Activated T-helper 1 cell treated with anti-CD3 and anti-CD28 coated beads, Interleukin-2, amount 50 U/mL, for 16 hours (primary cell): ENCODE measurements around the gene GGTLC2.
"Not testable (repeated sequence)": the region's sequence is repeated elsewhere in the genome, so short reads cannot be mapped to it uniquely, and the experiment has no call there.

Source experiments
- DNase-seq, 2 donors: peaks; one replicate each; pipeline ENCODE4 v3.0.0-alpha.2; 2020; ENCODE audit warnings: low read depth in 1 of 2, low spot score in 1 of 2

Gene GGTLC2

DNA sequence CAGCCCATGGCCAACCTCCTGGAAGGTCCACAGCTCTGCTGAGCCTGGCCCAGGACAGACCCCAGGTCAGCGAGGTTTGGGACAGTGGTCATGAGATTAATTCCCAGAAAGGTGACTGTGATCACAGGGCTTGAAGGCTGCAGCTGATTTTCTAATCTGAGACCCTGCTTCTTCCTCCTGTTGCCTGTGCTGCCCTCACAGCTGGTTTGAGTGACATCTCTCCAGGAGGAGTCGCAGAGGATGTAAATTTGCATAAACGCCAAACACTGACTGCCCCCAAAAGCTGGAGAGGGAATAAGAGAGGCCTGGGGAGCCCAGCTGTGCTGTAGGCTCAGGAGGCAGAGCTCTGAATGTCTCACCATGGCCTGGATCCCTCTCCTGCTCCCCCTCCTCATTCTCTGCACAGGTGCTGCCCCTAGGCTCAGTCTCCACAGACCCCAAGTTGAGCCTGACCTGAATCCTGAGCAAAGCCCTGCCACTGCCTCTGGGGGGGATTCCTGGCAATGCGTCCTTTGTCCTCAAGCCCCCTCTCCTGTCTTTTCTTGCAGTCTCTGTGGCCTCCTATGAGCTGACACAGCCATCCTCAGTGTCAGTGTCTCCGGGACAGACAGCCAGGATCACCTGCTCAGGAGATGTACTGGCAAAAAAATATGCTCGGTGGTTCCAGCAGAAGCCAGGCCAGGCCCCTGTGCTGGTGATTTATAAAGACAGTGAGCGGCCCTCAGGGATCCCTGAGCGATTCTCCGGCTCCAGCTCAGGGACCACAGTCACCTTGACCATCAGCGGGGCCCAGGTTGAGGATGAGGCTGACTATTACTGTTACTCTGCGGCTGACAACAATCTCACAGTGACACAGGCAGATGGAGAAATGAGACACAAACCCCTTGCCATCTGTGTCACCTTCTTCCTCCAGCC, 23.8 kb downstream of the GGTLC2 start:
- no peak for DNase-seq

DNA sequence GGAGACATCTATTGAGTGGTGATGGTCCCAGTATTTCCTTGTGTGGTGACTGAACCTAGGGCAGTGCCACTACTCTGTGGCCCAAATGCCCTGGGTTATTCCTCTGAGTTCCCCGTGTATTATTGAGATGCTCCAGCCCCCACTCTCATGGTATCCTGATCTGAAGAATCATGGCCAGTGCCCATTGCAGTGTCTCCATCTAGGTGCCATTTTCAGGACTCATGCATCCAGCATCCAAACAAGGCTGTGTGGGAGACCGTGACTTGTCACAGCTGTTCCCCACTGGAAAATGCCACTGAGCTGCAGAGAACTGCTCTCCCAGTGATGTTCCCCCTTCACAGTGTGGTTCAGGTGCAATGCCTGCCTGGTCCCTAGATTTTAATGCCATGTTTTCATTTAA, 24.7 kb downstream of the GGTLC2 start:
- DNase-seq: no peak

DNA sequence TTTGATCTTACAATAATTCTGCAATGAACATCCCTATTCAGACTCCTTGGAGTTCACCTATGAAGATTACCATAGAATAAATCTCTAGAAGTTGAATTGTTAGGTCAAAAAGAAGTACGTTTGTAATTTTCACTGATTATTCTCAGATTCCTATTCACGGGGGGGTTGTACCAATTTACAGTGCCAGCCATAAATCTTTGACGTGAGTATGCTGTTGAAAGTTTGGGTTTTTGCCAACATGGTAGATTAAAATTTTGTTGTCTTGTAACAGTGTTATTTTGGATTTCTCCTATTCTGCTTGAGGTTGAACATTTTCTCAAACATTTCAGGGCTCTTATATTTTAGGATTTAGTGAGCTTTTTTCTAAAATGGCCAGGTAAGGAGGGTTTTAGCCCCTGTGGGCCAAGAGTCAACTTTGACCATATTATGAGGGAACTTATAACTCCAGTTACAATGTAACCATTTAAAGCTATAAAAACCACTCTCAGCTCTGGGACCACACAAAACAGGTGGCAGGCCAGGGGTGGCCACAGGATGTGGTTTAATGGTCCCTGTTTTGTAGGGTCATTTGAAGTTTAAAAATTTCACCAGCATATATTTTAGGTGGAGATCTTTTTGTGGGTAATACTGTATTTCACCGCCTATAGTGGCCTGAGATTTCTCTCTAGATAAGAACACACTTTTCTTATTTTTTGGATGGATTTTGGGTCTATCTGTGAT, 25.8 kb downstream of the GGTLC2 start:
- no peak for DNase-seq

DNA sequence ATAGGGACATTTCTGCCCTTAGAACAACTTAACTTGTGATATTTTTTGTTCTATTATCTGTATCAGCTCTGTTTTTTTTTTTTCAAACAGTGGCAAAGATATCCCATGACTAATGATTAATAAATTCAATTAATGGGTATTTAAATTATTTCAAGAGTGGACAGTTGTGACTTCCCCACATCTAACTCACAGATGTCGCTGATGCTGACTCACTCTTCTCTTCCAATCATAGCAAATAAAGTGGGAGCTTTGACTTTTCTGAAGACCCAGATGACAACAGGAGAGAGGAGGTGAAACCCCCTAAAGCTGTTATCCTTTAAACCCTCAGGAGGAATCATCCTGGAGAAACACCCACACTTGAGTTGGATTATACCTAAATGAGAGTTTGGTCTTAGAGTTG, 27.1 kb downstream of the GGTLC2 start:
- no peak for DNase-seq

DNA sequence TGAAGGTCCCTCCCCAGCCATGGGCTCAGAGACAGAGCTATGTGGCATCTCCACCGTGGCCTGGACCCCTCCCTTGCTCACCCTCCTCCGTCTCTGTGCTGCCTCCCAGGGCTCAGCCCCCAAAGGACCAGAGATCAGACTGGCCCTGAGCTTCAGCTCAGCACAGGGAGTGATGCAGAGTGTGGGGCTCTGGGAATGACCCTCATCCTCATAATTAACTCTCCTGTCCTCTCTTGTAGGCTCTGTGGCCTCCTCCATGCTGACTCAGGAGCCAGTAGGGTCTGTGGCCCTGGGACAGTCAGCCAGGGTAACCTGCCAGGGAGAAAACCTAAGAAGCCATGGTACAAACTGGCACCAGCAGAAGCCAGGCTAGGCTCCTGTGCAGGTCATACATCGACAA, 28.7 kb downstream of the GGTLC2 start:
- DNase-seq: no peak

DNA sequence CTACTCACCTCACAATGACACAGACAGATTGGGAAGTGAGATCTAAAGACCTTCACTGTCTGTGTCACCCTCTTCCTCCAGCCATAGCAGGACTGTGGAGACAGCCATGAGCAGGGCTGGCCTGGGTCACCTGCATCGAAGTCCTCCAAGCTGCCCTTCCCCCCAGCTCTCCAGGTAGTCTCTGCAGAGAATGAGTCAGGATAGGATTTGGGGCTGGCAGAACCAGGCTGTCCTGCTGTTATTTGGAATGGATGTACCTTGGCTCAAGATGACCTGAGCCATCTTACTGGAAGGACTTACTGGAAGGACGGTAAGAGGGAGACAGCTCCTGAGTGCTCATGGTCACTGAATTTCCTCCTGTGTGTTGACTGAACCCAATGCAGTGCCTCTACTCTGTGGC, 29.2 kb downstream of the GGTLC2 start:
- DNase-seq: no peak

DNA sequence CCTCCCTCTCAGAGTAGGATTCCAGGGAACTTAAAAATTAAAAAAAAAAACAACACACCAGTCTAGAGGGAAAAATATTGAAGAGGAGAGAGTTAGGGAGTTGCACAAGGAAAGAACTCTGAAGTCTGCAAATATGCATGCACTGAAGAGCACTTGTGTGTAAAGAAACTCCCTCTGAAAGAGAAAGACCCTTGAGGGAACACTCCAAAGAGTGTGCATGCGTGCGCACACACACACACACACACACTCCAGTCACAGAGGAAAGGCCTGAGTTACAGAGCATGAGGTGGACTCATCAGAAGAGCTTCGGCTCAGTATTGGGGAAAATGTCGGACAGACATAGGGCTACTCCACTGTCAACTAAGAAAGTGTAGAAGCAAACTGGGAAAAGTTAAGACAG, 30.1 kb downstream of the GGTLC2 start:
- DNase-seq: no peak

DNA sequence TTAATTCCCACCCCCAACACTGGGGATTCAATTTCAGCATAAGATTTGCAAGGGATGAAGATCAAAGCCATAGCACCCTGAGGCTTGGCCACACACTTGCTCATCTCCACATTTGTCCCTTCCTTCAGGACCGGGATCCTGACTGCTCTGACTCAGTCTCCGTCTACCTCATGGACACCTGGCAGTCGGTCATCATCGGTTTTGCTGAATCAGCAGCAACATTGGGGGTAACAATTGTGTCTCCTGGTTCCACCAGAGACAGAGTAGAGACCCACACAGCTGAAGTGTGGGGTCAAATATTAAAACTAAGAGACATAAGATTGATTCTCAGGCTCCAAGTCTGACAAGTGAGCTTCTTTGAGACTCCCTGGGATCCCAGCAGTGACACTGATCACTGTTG, 34.6 kb downstream of the GGTLC2 start:
- DNase-seq: no peak

DNA sequence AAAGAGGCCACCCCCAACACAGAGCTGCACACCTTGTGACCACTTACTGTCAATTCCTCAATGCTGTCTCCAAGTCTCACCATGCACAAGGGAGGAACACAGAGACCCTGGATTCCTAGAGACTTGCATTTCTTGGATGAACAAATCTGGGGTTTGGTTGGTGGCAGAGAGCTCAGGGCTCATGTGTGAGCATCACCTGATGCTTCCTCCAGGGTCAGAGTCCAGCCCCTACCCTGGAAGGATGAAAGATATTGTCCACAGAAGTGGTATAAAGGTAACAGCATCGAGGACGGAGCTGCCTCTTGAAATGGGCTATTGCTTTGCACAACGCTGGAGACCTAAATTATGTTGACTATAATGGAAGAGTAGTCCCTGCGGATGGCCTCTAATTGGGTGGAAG, 36.0 kb downstream of the GGTLC2 start:
- DNase-seq: no peak

DNA sequence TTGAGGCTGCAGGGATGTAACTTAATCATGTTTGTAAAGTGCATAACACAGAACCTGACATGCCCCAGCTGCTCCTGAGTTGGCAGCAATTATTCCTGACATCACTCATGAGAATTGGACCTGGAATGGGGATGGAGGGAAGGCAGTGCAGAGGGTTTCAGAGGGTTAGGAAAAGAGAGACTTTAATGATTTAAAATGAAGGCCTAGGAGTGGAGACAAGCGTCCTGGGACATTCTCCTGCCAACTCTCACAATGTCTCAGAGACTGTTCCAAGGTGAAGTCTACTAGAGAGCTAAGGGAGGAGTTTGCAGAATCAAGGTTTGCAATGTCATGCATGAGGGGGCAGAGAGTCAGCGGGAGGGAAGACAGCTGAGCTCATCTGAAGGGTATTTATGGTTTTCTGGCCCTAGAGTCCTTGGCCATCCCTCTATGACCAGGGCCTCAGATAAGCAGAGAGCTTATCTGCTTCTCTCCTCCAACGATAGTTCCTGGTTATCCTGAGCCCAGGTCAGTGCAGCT, 36.9 kb downstream of the GGTLC2 start:
- DNase-seq: no peak

DNA sequence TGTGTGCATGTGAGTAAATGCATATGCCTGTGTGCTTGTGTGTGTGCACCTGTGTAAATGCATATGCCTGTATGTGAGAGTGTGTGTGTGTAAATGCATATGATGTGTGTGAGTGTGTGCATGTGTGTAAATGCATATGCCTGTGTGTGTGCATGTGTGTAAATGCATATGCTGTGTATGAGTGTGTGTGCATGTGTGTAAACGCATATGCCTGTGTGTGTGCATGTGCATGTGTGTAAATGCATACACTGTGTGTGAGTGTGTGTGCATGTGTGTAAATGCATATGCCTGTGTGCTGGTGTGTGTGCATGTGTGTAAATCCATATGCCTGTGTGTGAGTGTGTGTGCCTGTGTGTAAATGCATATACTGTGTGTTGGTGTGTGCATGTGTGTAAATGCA, 37.8 kb downstream of the GGTLC2 start:
- DNase-seq: no peak

DNA sequence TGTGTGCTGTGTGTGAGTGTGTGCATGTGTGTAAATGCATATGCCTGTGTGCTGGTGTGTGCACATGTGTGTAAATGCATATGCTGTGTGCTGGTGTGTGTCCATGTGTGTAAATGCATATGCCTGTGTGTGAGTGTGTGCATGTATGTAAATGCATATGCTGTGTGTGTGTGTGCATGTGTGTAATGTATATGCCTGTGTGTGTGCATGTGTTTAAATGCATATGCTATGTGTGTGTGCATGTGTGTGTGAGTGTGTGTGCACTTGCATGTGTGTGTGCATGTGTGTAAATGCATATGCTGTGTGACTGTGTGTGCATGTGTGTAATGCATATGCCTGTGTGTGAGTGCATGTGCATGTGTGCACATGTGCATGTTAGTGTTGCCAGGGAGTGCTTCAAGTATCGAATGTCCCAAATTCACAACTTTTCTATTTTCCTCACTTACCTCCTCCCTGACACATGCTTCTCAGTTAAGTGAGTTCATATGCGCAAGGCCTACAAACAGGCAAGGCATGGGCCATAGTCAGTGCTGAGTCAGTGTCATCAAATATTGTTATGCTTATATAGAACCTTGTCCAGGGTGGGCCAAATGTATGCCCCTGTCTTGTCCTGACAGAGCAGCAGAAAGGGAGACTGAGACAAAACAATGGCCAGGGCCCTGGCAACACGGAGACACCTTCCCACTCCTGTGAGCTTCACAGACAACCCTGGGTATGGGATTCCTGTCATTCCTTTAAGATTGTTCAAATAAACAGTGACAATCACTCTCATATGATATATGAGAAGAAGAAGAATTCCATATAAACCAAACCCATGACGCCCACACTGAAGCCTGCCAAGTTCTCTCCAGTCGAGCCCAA, 38.6 kb downstream of the GGTLC2 start:
- no peak for DNase-seq

DNA sequence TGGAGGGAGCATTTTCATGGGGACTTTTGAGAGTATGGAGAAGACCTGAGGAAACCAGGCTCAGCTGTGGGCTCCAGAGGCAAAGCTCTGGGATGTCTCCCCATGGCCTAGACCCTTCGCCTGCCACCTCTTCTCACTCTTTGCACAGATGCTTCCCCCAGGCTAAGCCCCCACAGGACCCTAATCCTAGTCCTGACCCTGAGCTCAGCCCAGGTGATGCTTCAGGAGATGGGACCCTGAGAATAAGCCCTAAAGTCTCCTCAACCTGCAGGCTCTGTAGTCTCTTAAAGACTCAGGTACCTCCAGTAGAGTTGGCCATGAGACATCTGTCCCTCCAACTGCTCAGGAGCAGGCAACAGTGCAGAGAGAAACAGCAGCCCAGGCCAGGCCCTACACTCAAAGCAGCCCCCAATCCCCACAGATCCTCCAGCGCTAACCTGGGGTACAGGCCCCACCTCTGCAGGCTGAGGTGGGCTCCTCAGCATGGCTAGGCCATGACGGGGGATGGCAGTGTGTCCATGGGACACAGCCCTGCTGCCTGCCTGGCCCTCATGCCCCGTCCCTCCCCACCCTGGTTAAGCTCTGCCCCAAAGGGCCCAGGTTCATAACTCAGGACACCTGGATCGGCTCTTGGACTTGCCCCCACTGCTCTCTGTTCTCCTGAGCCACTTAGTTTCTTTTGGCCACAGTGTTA, 39.4 kb downstream of the GGTLC2 start:
- no peak for DNase-seq

DNA sequence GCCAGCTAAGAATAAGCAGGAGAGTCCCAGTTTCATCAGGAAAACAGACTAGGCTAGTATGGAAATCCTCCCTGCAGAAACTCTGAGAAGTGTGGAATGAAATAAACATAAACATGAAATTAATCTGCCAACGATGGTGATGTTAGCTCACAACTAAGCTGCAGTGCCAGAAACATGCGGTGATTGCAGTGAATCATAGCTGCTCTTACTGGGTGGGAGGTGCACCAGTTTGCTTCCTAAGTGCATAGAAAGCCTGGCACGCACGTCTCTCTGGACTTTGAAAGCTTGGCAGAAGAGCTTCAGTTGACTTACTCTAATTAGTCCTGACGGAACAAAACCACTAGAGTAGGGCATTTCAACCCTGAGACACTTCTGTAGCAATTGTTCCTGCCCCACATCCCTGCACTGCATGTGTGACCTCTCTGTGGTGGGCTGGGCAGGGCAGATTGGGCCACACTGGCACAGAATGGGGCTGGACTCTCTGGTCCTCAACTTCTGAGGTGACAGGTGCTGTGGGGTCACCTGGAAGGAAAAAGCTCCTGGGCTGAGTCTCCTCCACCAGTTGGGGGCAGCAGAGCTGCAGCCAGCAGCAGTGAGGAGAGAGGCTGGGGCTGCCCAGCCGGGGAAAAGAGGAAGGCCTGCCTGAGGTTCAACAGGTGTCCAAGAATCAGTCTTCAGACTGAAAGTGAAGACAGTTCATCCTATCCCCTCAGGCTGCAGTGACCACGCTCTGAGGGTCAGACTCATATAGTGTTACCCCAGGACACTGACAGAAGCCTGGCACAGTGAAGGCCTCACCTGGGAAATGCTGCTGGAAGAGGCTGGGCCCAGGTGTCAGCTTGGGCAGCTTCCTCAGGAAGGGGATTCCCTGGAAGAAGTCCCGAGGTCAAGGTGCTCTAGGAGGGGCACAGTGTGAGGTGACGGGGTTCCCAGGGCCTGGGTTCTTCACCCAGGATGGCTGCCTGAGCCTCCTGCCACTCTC, 40.5 kb downstream of the GGTLC2 start:
- no peak for DNase-seq

DNA sequence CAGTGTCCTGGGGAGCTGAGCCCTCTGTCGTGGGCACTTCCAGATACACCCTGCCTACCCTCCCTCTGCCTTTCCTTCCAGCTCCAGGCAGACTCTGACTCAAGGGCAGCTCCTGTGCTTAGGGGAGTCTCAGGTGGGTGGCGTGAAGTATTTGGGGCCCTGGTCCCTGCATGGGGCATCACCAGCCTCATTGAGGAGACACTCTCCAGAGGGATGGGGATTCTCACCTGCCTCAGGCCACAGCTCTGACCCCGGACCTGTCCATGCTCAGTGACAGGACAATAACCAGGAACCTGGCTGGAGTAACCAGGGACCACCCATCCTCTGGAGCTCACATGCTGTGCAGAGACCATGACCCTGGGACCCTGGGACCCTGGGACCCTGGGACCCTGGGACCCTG, 41.2 kb downstream of the GGTLC2 start:
- no peak for DNase-seq

DNA sequence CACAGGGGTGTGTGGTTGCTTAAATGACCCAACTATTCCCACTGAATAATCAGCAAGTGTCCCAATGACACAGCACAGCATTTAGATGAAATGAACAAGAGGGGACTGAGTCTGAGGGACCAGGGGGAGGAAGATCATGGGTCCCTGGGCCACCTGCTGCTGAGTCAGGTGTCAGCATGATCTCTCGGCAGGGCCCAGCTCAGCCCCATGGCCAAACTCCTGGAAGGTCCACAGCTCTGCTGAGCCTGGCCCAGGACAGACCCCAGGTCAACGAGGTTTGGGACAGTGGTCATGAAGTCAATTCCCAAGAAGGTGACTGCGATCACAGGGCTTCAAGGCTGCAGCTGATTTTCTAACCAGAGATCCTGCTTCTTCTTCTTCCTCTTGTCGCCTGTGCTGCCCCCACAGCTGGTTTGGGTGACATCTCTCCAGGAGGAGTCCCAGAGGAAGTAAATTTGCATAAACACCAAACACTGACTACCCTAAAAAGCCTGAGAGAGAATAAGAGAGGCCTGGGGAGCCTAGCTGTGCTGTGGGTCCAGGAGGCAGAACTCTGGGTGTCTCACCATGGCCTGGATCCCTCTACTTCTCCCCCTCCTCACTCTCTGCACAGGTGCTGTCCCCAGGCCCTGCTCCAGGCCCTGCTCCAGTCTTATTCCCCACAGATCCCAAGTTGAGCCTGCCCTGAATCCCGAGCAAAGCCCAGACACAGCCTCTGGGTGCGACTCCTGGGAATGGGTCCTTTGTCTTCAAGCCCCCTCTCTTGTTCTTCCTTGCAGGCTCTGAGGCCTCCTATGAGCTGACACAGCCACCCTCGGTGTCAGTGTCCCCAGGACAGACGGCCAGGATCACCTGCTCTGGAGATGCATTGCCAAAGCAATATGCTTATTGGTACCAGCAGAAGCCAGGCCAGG, 42.0 kb downstream of the GGTLC2 start:
- not testable (repeated sequence) for DNase-seq

DNA sequence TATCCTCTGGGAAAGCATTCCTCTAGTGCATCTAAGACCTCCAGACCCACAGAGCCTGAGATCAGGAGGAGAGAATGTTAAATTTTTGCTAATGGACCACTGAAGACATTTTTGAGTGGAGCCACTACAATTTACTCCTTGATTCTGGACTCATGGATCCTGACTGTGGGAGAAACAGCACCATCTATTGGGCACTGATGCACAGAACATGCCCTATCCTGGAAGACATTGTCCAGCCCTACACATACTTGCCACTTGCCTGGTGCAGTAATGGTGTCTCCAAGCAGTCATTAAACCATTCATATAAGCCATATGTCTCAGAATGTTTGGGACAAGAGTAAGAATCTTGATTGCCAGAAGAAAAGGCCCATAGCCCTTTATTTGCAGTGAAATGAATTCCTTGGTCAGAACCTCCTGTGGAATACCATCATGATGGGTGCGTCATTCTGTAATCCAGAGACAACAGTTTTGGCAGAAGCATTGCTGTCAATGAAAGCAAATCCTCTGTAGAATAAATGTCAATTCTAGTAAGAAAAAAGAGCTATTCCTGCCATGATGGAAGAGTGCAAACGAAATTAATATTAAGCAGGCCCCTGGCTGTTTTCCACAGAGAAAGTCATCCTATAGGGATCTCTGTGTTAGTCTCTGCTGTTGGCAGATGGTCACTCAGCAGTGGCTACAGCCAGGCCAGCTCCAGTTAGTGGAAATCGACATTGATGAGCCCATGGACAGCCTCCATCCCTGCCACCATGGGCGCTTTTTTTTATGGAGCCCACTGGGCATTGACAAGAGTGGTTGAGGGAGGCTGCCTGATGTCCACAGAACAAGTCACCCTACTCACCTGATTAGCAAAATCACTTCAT, 43.5 kb downstream of the GGTLC2 start:
- DNase-seq: no peak
